CD4-positive, alpha-beta memory T cell (primary cell): ENCODE measurements around the gene UROS. TPM values are rescaled to one million over a fixed set of nuclear protein-coding genes. Genes with fewer than 3 reads are reported as not detected.

Source experiments
- CTCF ChIA-PET: fragments of 350-600 bp; sonication (Branson Sonifier 250); formaldehyde crosslinking; loops from one replicate; lab custom pipeline; 2021; ENCODE audit warnings: inconsistent platforms; ENCODE audit not compliant: partially characterized antibody; lab: Charles Lee
- POLR2A ChIA-PET: fragments of 350-600 bp; sonication (Branson Sonifier 250); formaldehyde crosslinking; loops from one replicate; lab custom pipeline; 2021; ENCODE audit not compliant: partially characterized antibody; lab: Charles Lee
- DNase-seq, 5 donors: peaks; one replicate each; pipeline versions ENCODE4 v3.0.0 to v3.0.0-alpha.2; 2020 to 2022; ENCODE audit warnings: mixed read lengths in 1 of 5
- H3K27ac ChIP-seq: one replicate; pipeline ENCODE4 v1.7.0; 2013; ENCODE audit warnings: low read depth, low read length
- H3K27me3 ChIP-seq: 2 replicates; pipeline ENCODE4 v1.7.0; 2013; ENCODE audit warnings: mild to moderate bottlenecking, low read length, moderate library complexity; ENCODE audit not compliant: insufficient read depth
- H3K36me3 ChIP-seq: 2 replicates; pipeline ENCODE4 v1.7.0; 2013; ENCODE audit warnings: mild to moderate bottlenecking, low read length, moderate library complexity; ENCODE audit not compliant: insufficient read depth
- H3K4me1 ChIP-seq: 2 replicates; pipeline ENCODE4 v1.7.0; 2013; ENCODE audit warnings: mild to moderate bottlenecking, low read length, moderate library complexity; ENCODE audit not compliant: insufficient read depth
- H3K4me3 ChIP-seq, 2 donors: one replicate each; pipeline ENCODE4 v1.7.0; 2013; ENCODE audit warnings: low read length in 2 of 2, mild to moderate bottlenecking in 1 of 2
- H3K9me3 ChIP-seq, 2 donors: one replicate each; pipeline ENCODE4 v1.7.0; 2013; ENCODE audit warnings: low read length in 2 of 2, control low read depth in 1 of 2; ENCODE audit not compliant: control insufficient read depth in 1 of 2
- H3K27ac Mint-ChIP-seq, 7 donors: one replicate each; pipeline ENCODE4 v1.8.0; 2020 to 2021; ENCODE audit warnings: mixed read lengths in 7 of 7, mild to moderate bottlenecking in 6 of 7, inconsistent platforms in 3 of 7, moderate library complexity in 3 of 7
- H3K27me3 Mint-ChIP-seq, 2 donors: one replicate each; pipeline ENCODE4 v1.8.0; 2020 to 2021; ENCODE audit warnings: mixed read lengths in 2 of 2
- H3K36me3 Mint-ChIP-seq, 2 donors: one replicate each; pipeline ENCODE4 v1.8.0; 2020 to 2021; ENCODE audit warnings: mixed read lengths in 2 of 2, inconsistent platforms in 1 of 2, mild to moderate bottlenecking in 1 of 2
- H3K4me1 Mint-ChIP-seq, 4 donors: one replicate each; pipeline ENCODE4 v1.8.0; 2020 to 2021; ENCODE audit warnings: mixed read lengths in 4 of 4, mild to moderate bottlenecking in 1 of 4
- H3K4me3 Mint-ChIP-seq, 8 donors: one replicate each; pipeline ENCODE4 v1.8.0; 2020 to 2021; ENCODE audit warnings: mixed read lengths in 8 of 8, mild to moderate bottlenecking in 7 of 8, moderate library complexity in 6 of 8, inconsistent platforms in 3 of 8
- H3K9me3 Mint-ChIP-seq, 8 donors: one replicate each; pipeline ENCODE4 v1.8.0; 2020 to 2021; ENCODE audit warnings: mixed read lengths in 8 of 8, mild to moderate bottlenecking in 5 of 8, inconsistent platforms in 3 of 8, moderate library complexity in 1 of 8
- intact Hi-C: fragments of 100-400 bp; cut with micrococcal nuclease; formaldehyde crosslinking; loops from one replicate; pipeline ENCODE4 v1.15.1; 2023
- polyA plus RNA-seq, 2 donors: library from polyadenylated mRNA; unstranded; fragments of 300-500 nt; fragmentation: Illumina TruSeq; gene quantifications; one replicate each; pipeline ENCODE4 v1.2.3, GENCODE V29; 2021
- total RNA-seq, 2 experiments: library from RNA; stranded (reverse); gene quantifications; one replicate each; pipeline ENCODE4 v1.2.3, GENCODE V29; 2021

The UROS gene
- total and polyA plus RNA-seq, 4 experiments from 2014 or later, result 38.8 to 69.8 (median 48.6) TPM

GRCh38 chr10:125762692-125763648, 60.1 kb downstream of the UROS start:
- Histone ChIP-seq H3K4me1 (no peaks in the 10 kb centered on the region), H3K27ac (no peak overlapping the region), H3K9me3 (no peaks in the 10 kb centered on the region), H3K36me3 (peaks cover 32% of the 10 kb centered on the region), H3K4me3 (no peak overlapping the region), H3K27me3 (no peaks in the 10 kb centered on the region)
- Mint-ChIP-seq H3K4me3 (no peak overlapping the region), H3K27ac (peak overlapping the region in 1 of 7 donors; percentile 7), H3K9me3 (peaks cover 0 to 3% (median 0%) of the 10 kb centered on the region in 8 donors), H3K4me1 (no peaks in the 10 kb centered on the region), H3K27me3 (no peaks in the 10 kb centered on the region), H3K36me3 (peaks cover 52 to 74% of the 10 kb centered on the region in 2 donors)
- ChIA-PET CTCF (no interaction called here), POLR2A (no interaction called here)
- intact Hi-C loops, result no loop called here
- DNase-seq, result no peak

GRCh38 chr10:125761961-125762360, 61.1 kb downstream of the UROS start:
- Mint-ChIP-seq H3K27ac (peak overlapping the region in 4 of 7 donors; percentile 38 to 73 (median 48)), H3K4me3 (no peak overlapping the region), H3K4me1 (peaks cover 0 to 2% (median 0%) of the 10 kb centered on the region in 4 donors), H3K36me3 (peaks cover 62 to 76% of the 10 kb centered on the region in 2 donors), H3K9me3 (peaks cover 0 to 3% (median 0%) of the 10 kb centered on the region in 8 donors), H3K27me3 (no peaks in the 10 kb centered on the region)
- peaks cover 41% of the 10 kb centered on the region for H3K36me3 ChIP-seq
- no peak overlapping the region for H3K27ac ChIP-seq
- H3K27me3 ChIP-seq, result no peaks in the 10 kb centered on the region
- ChIA-PET CTCF (no interaction called here), POLR2A (no interaction called here)
- intact Hi-C loops, result no loop called here
- no peaks in the 10 kb centered on the region for H3K9me3 ChIP-seq
- H3K4me3 ChIP-seq, result no peak overlapping the region
- H3K4me1 ChIP-seq, result no peaks in the 10 kb centered on the region
- no peak for DNase-seq

- no peaks in the 10 kb centered on the region for H3K27me3 Mint-ChIP-seq
- no peak for DNase-seq
- H3K9me3 ChIP-seq, result no peaks in the 10 kb centered on the region
- CTCF ChIA-PET, result no interaction called here
- no peak overlapping the region for H3K4me3 Mint-ChIP-seq
- no peaks in the 10 kb centered on the region for H3K27me3 ChIP-seq
- peaks cover 0 to 15% (median 9%) of the 10 kb centered on the region in 4 donors for H3K4me1 Mint-ChIP-seq
- peaks cover 66 to 74% of the 10 kb centered on the region in 2 donors for H3K36me3 Mint-ChIP-seq
- peak overlapping the region in 2 of 7 donors; percentile 27 to 55 for H3K27ac Mint-ChIP-seq
- H3K9me3 Mint-ChIP-seq, result peaks cover 0 to 3% (median 0%) of the 10 kb centered on the region in 8 donors
- no peak overlapping the region for H3K4me3 ChIP-seq
- POLR2A ChIA-PET, result no interaction called here
- no peak overlapping the region for H3K27ac ChIP-seq
- intact Hi-C loops, result no loop called here
- H3K36me3 ChIP-seq, result peaks cover 46% of the 10 kb centered on the region
- H3K4me1 ChIP-seq, result no peaks in the 10 kb centered on the region
Measured at GRCh38 chr10:125757742-125758141, 65.3 kb downstream of the UROS start.

- peaks cover 0 to 15% (median 9%) of the 10 kb centered on the region in 4 donors for H3K4me1 Mint-ChIP-seq
- no peak for DNase-seq
- CTCF ChIA-PET, result interaction anchor here (1.2 kb wide), 1 partner anchor 111 kb away, joined by 3 read pairs; no protein-coding TSS in a partner anchor
- intact Hi-C loops, result no loop called here
- no peak overlapping the region for H3K4me3 ChIP-seq
- peak overlapping the region in 1 of 7 donors; percentile 40 for H3K27ac Mint-ChIP-seq
- POLR2A ChIA-PET, result no interaction called here
- peaks cover 67 to 76% of the 10 kb centered on the region in 2 donors for H3K36me3 Mint-ChIP-seq
- H3K4me1 ChIP-seq, result no peaks in the 10 kb centered on the region
- no peaks in the 10 kb centered on the region for H3K27me3 ChIP-seq
- no peak overlapping the region for H3K27ac ChIP-seq
- H3K4me3 Mint-ChIP-seq, result no peak overlapping the region
- H3K9me3 ChIP-seq, result no peaks in the 10 kb centered on the region
- peaks cover 0 to 2% (median 0%) of the 10 kb centered on the region in 8 donors for H3K9me3 Mint-ChIP-seq
- peaks cover 51% of the 10 kb centered on the region for H3K36me3 ChIP-seq
- H3K27me3 Mint-ChIP-seq, result no peaks in the 10 kb centered on the region
Measured at GRCh38 chr10:125756853-125757487, 66.1 kb downstream of the UROS start.

- Histone ChIP-seq H3K9me3 (no peaks in the 10 kb centered on the region), H3K4me3 (no peak overlapping the region), H3K36me3 (peaks cover 57% of the 10 kb centered on the region), H3K4me1 (no peaks in the 10 kb centered on the region), H3K27me3 (no peaks in the 10 kb centered on the region), H3K27ac (no peak overlapping the region)
- peaks cover 63 to 77% of the 10 kb centered on the region in 2 donors for H3K36me3 Mint-ChIP-seq
- no peak for DNase-seq
- no peak overlapping the region for H3K4me3 Mint-ChIP-seq
- H3K27me3 Mint-ChIP-seq, result no peaks in the 10 kb centered on the region
- intact Hi-C loops, result no loop called here
- ChIA-PET POLR2A (no interaction called here), CTCF (interaction anchor here (1.2 kb wide), 1 partner anchor 112 kb away, joined by 3 read pairs; no protein-coding TSS in a partner anchor)
- peaks cover 0 to 15% (median 9%) of the 10 kb centered on the region in 4 donors for H3K4me1 Mint-ChIP-seq
- H3K27ac Mint-ChIP-seq, result peak overlapping the region in 2 of 7 donors; percentile 54 to 69
- H3K9me3 Mint-ChIP-seq, result no peaks in the 10 kb centered on the region
Measured at GRCh38 chr10:125756196-125756595, 66.9 kb downstream of the UROS start.

- ChIA-PET POLR2A (no interaction called here), CTCF (no interaction called here)
- Mint-ChIP-seq H3K9me3 (no peaks in the 10 kb centered on the region), H3K27me3 (no peaks in the 10 kb centered on the region), H3K4me3 (no peak overlapping the region), H3K36me3 (peaks cover 76 to 92% of the 10 kb centered on the region in 2 donors), H3K4me1 (peaks cover 0 to 1% (median 0%) of the 10 kb centered on the region in 4 donors), H3K27ac (peak overlapping the region in 1 of 7 donors; percentile 21)
- no peak for DNase-seq
- no peak overlapping the region for H3K4me3 ChIP-seq
- no peaks in the 10 kb centered on the region for H3K9me3 ChIP-seq
- no peak overlapping the region for H3K27ac ChIP-seq
- H3K27me3 ChIP-seq, result no peaks in the 10 kb centered on the region
- H3K36me3 ChIP-seq, result peaks cover 68% of the 10 kb centered on the region
- intact Hi-C loops, result no loop called here
- H3K4me1 ChIP-seq, result no peaks in the 10 kb centered on the region
Measured at GRCh38 chr10:125747417-125747816, 75.6 kb downstream of the UROS start.

GRCh38 chr10:125744909-125745308, 78.1 kb downstream of the UROS start:
- ChIA-PET CTCF (no interaction called here), POLR2A (no interaction called here)
- no peak overlapping the region for H3K27ac ChIP-seq
- peak overlapping the region in 1 of 7 donors; percentile 0 for H3K27ac Mint-ChIP-seq
- H3K4me3 Mint-ChIP-seq, result peak overlapping the region in 1 of 8 donors; percentile 17
- no peaks in the 10 kb centered on the region for H3K9me3 Mint-ChIP-seq
- peaks cover 0 to 4% (median 0%) of the 10 kb centered on the region in 4 donors for H3K4me1 Mint-ChIP-seq
- no peaks in the 10 kb centered on the region for H3K27me3 ChIP-seq
- no peak overlapping the region for H3K4me3 ChIP-seq
- peaks cover 82 to 88% of the 10 kb centered on the region in 2 donors for H3K36me3 Mint-ChIP-seq
- DNase-seq, result no peak
- no peaks in the 10 kb centered on the region for H3K4me1 ChIP-seq
- peaks cover 66% of the 10 kb centered on the region for H3K36me3 ChIP-seq
- H3K27me3 Mint-ChIP-seq, result no peaks in the 10 kb centered on the region
- no peaks in the 10 kb centered on the region for H3K9me3 ChIP-seq
- intact Hi-C loops, result no loop called here
